ENCODE results near the gene DNAJC17.

The DNAJC17 gene

GRCh38 chr15:40789119-40789518 is 18.2 kb downstream of the DNAJC17 start:
- DNase-seq = no peak

DNA sequence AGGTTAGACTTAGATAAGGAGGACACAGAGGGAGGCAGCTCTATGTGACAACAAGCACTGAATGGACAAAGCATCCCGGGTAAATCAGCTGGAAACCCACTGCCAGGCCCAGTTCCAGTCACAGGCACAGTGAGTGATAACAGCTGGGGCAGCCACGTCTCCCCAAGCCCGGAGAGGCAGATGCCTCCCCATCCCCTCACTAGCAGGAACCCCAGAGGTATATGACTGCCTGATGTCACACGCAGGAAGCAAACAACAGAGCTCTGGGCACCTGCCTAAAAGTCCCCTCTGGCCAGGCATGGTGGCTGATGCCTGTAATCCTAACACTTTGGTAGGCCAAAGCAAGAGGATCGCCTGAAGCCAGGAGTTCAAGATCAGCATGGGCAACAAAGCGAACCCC is 19.3 kb downstream of the DNAJC17 start:
- no peak for DNase-seq

- DNase-seq = peak; percentile 41
Observed at GRCh38 chr15:40787344-40787841, 19.9 kb downstream of the DNAJC17 start.

GRCh38 chr15:40785814-40786213 is 21.5 kb downstream of the DNAJC17 start:
- DNase-seq = no peak

GRCh38 chr15:40785164-40785563 is 22.1 kb downstream of the DNAJC17 start:
- DNase-seq = no peak

DNA sequence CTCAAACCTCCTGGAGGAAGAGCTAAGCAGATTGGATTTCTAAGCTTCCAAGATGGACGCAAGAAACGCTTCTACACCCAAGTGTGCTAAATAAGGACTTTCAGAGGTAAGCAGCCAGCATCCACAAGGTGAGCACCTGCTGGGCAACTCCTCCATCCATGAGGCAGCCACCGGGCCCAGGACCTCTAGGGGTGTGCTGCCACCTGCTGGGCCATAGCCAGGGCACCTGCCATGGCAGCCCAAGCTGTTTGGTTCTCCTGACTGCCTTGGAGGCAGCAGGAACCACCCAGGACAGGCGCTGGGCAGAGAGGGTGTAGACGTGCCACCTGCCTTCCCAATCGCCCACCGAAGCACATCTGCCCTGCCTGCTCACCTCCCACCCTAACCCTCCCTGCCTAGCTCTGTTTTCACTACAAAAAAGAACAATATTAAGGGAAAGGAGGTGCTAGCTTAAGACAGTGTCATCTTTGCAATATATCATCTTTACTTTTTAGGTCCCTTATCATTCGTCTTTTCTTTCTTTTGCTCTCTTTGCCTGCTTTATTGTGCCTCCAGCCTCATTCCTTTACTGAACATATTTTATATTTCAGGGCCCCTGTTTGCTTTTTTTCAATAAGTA is 24.6 kb downstream of the DNAJC17 start:
- peak; percentile 88 for DNase-seq

GRCh38 chr15:40776537-40777141 is 30.6 kb downstream of the DNAJC17 start:
- DNase-seq = peak; percentile 87

DNA sequence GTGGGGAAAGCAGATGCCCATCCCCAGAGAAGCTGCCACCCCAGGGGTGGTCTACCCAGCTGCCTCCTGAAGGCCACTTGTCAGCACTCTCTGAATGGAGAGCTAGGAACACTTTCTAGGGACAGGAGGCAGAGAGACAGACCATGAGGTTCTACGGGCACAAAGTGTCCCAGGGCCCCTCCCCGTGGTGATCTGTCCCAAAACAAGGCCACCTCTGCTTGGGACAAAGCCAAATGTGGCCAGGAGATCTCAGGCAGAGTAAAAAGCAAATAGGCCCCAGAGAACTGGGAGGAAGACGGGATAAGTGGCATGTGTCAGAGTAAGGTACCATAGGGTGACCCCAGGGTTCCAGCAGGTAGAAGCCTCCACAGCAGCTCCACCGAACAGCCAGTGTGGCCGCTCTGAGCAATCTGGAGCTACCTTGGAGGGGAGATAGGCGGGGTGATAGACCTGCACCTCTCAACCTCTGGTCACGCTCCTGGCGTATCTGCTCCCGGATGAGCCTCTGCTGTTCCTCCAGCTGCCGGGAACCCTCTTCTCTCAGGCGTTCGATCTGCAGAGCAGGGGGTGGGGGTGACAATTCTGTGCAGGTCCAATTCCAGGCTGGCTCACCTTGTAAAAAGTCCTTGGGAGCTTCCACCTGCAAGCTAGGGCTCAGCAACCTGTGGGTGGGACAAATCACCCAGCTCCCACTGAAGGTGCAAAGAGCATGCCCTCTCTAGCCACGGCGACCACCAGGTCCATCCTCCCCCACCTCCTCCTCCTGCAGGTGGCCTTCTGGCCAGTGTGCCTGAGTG is 31.3 kb downstream of the DNAJC17 start:
- DNase-seq = no peak

- no peak for DNase-seq
Observed at GRCh38 chr15:40775007-40775406, 32.3 kb downstream of the DNAJC17 start.

DNA sequence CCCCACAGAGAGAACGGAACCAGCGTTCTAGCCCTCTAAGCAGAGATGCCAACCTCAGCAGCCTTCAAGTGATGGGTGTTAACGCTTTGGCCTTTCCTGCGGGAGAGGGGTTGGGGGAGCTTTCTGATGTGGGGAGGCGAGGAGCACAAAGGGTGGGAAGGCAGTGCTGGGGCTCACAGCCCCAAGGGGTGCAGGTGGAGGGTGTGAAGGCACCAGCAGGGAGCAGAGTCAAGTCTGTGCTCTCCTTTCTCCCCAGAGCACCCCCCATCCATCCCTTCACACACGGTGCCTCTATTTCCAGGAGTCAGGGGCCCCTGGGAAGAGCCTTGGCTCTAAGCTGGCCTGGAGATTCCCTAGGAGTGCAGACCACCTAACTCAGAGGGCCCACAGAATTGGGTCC is 33.4 kb downstream of the DNAJC17 start:
- no peak for DNase-seq

GRCh38 chr15:40773496-40773895 is 33.8 kb downstream of the DNAJC17 start:
- no peak for DNase-seq

DNA sequence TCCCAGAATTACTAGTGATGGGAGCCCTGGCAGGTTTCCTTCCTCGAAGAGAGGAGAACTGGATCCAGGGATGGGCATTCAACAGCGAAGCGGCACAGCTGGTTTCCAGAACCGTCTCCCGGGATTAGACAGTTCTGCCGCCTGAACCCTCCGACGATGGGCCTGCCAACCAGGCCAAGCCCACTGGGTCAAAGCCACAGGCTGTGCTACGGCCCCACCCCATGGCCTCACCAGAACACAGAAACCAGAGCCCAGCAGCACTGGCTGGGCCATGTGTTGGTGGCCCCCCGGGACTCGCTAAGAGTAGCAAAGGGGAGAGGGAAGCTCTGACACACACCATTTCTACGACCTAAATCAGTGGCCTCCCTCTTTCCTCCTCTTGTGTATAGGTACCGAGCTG is 35.3 kb downstream of the DNAJC17 start:
- DNase-seq = no peak

- DNase-seq = no peak
Observed at GRCh38 chr15:40771242-40771641, 36.0 kb downstream of the DNAJC17 start.

- no peak for DNase-seq
Observed at GRCh38 chr15:40770147-40770721, 37.0 kb downstream of the DNAJC17 start.

DNA sequence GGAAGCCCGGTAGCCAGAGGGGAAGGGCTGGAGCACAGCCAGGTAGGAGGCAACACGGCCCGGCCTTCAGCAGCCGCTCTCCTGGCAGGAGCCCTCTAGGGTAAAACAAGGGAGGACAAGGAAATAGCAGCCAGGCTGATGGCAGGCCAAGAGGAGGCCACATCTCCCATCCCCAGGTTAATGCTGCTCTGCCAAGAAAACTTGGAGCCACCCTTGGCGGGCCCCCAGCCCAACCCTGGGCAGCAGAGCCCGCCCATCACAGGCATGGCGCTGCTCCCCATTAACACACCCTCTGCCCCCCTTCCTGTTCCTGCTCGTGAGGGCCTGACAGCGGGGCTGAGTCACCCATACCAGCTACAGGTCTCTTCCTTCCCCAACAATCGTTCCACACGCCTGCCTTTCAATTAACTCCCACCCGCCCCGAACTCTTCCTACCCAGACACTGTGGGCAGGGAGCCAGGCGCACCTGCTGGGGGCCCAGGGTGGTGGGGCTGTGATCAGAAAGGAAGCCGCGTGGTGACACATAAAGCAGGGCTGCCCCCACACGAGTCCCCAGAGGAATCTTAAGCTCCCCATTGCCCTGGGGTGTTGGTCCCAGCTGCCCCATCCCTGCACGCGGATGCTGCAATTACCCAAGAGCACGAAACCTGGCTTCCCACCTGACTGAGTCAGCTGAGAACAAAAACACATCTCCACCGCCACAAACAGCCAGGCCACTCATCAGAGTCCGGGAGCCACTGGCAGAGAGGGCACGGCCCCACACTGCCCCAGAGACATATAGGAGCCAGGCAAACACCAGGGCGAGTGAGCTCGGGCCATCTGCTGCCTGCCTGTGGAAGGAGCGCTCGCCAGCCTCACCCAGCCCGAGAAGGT is 37.8 kb downstream of the DNAJC17 start, which contains the start of gene C15orf62:
TSS of gene C15orf62 (plus strand) at position 707 of the 873 bp plus-strand sequence. CDS start 516 bp downstream, outside the sequence.
- no peak for DNase-seq

DNA sequence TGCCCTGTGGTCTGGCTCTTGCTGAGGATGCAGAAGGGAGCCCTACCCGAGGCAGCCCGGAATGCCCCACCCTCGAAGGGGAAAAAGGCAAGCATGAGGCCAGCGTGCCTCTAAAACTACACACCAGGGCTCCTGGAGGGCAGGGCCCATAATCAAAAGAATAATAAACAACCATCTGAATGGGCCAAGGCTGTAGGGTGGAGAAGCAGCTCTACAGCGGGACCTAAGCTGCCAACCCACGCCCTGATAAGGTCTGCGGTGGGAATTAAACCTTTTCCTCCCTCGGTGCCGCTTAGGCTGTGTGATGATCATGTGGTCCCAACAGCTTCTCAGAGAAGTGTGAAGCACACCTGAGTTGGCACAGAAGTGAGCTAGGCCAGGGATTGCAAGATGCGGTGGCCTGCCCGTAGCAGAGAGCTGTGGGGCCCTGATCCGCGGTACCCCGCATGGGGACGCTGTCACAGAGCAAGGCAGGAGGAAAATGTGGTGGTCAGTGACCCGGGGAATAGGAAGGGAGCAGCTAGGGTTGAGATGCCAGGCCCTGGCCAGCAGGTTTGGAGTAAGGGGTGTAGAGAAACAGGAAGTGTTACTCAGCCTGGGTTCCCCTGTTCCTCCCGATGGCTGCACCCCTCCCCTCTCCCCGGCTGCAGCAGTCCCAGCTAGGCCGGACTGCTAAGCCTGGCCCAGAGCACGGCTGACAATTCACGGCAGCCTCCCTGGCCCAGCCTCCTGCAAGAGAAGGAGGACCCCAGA is 38.6 kb downstream of the DNAJC17 start:
- no peak for DNase-seq

- DNase-seq = no peak
Observed at GRCh38 chr15:40767838-40768500, 39.3 kb downstream of the DNAJC17 start.

- no peak for DNase-seq
Observed at GRCh38 chr15:40766906-40767837, 40.1 kb downstream of the DNAJC17 start.

GRCh38 chr15:40766194-40766815 is 41.0 kb downstream of the DNAJC17 start:
- no peak for DNase-seq
